GM23248 (cell line): ENCODE results near the gene BRINP2. TPM values are rescaled to one million over a fixed set of nuclear protein-coding genes. Genes with fewer than 3 reads are reported as not detected.

Source experiments
- DNase-seq: peaks from one replicate; pipeline ENCODE4 v3.0.0-alpha.2; 2015
- H2AFZ ChIP-seq: fragments of 200-600 bp; sonication (generic); 2 replicates; pipeline ENCODE4 v1.6.1; 2016; ENCODE audit warnings: antibody characterized with exemption
- H3F3A ChIP-seq: fragments of 200-600 bp; sonication (generic); 2 replicates; pipeline ENCODE4 v1.6.1; 2016; ENCODE audit warnings: mild to moderate bottlenecking, antibody characterized with exemption, mixed run types; ENCODE audit not compliant: insufficient read depth
- H3K27ac ChIP-seq: fragments of 200-600 bp; sonication (generic); 2 replicates; pipeline ENCODE4 v1.5.1; 2016; ENCODE audit warnings: mild to moderate bottlenecking
- H3K27me3 ChIP-seq: fragments of 200-600 bp; sonication (generic); replicated peaks from 2 replicates; pipeline ENCODE4 v1.6.1; 2016; ENCODE audit warnings: mild to moderate bottlenecking; ENCODE audit not compliant: insufficient read depth
- H3K36me3 ChIP-seq: fragments of 200-600 bp; sonication (generic); 2 replicates; pipeline ENCODE4 v1.6.1; 2016; ENCODE audit warnings: low read depth, mild to moderate bottlenecking
- H3K4me1 ChIP-seq: fragments of 200-600 bp; sonication (generic); 2 replicates; pipeline ENCODE4 v1.6.1; 2016; ENCODE audit warnings: mild to moderate bottlenecking; ENCODE audit not compliant: insufficient read depth
- H3K4me2 ChIP-seq: fragments of 200-600 bp; sonication (generic); one replicate; pipeline ENCODE4 v1.6.1; 2016; ENCODE audit warnings: mild to moderate bottlenecking; ENCODE audit not compliant: unreplicated experiment
- H3K4me3 ChIP-seq: fragments of 200-600 bp; sonication (generic); 2 replicates; pipeline ENCODE4 v1.5.1; 2016; ENCODE audit warnings: mild to moderate bottlenecking
- H3K79me2 ChIP-seq: fragments of 200-600 bp; sonication (generic); 2 replicates; pipeline ENCODE4 v1.6.1; 2016; ENCODE audit warnings: mild to moderate bottlenecking; ENCODE audit not compliant: insufficient read depth
- H3K9ac ChIP-seq: fragments of 200-600 bp; sonication (generic); 2 replicates; pipeline ENCODE4 v1.6.1; 2016; ENCODE audit warnings: mild to moderate bottlenecking
- H3K9me2 ChIP-seq: fragments of 200-600 bp; sonication (generic); 2 replicates; pipeline ENCODE4 v1.6.1; 2016; ENCODE audit warnings: mixed run types, mild to moderate bottlenecking, moderate library complexity; ENCODE audit not compliant: insufficient read depth
- H3K9me3 ChIP-seq: fragments of 200-600 bp; sonication (generic); one replicate; pipeline ENCODE4 v1.6.1; 2017; ENCODE audit warnings: low read depth
- H4K20me1 ChIP-seq: fragments of 200-600 bp; sonication (generic); 2 replicates; pipeline ENCODE4 v1.6.0; 2016; ENCODE audit not compliant: insufficient read depth
- EZH2 ChIP-seq: fragments of 200-600 bp; sonication (generic); IDR thresholded peaks from 2 replicates; pipeline ENCODE4 v1.6.1; 2018; ENCODE audit warnings: antibody characterized with exemption, mild to moderate bottlenecking; ENCODE audit not compliant: insufficient read depth, poor library complexity, severe bottlenecking
- EZH2phosphoT487 ChIP-seq: fragments of 200-600 bp; sonication (generic); IDR thresholded peaks from 2 replicates; pipeline ENCODE4 v1.6.1; 2018; ENCODE audit warnings: antibody characterized with exemption, moderate library complexity, mild to moderate bottlenecking, low read depth; ENCODE audit not compliant: insufficient read depth
- WGBS, 2 experiments: methylation state at CpG; one replicate each; pipeline ENCODE4 v1.1.6; 2015 to 2017; ENCODE audit warnings: low lambda C conversion rate in 2 of 2, low coverage in 1 of 2; ENCODE audit errors: missing lambda C conversion rate in 2 of 2; 5-methylcytosine and 5-hydroxymethylcytosine counted together
- in situ Hi-C: fragments of 300-500 bp; cut with MboI; formaldehyde crosslinking; loops from 2 replicates; pipeline ENCODE4 v1.15.0; 2020
- polyA plus RNA-seq: library from polyadenylated mRNA; unstranded; fragments of >200 nt; fragmentation: Nextera tagmentation; extraction: Ambion mirVana; gene quantifications from 2 replicates; pipeline ENCODE4 v1.2.1, GENCODE V29; 2016
- total RNA-seq: library from RNA; depleted of rRNA; stranded (reverse); fragments of >200 nt; shearing (Covaris generic); gene quantifications from 2 replicates; pipeline ENCODE4 v1.2.3, GENCODE V29; 2014

Gene BRINP2
- total and polyA plus RNA-seq, 2 experiments from 2014 or later = 0.06 TPM; not detected in 1

GRCh38 chr1:177249231-177249630 lies 78.5 kb downstream of the BRINP2 start:
- Histone ChIP-seq H3K9ac (no peak overlapping the region), H3K27ac (no peak overlapping the region), H3K4me1 (no peaks in the 10 kb centered on the region), H3K9me2 (no peaks in the 10 kb centered on the region), H3K27me3 (peaks cover 5% of the 10 kb centered on the region; the same call in 1 of the 2 replicates), H3K9me3 (no peaks in the 10 kb centered on the region), H4K20me1 (no peaks in the 10 kb centered on the region), H3K4me3 (no peak overlapping the region), H3K79me2 (no peaks in the 10 kb centered on the region), H3K36me3 (no peaks in the 10 kb centered on the region), H3K4me2 (no peak overlapping the region), H3F3A (no peaks in the 10 kb centered on the region), H2AFZ (no peak overlapping the region)
- TF ChIP-seq EZH2phosphoT487 (no peak), EZH2 (no peak)
- in situ Hi-C loops = no loop called here
- DNase-seq = no peak

- DNase-seq = no peak
- H3K4me3 ChIP-seq = no peak overlapping the region
- H3K9ac ChIP-seq = no peak overlapping the region
- H3K4me2 ChIP-seq = no peak overlapping the region
- no peaks in the 10 kb centered on the region for H3K9me3 ChIP-seq
- no peaks in the 10 kb centered on the region for H4K20me1 ChIP-seq
- no peak overlapping the region for H3K27ac ChIP-seq
- H3K79me2 ChIP-seq = no peaks in the 10 kb centered on the region
- H3K36me3 ChIP-seq = no peaks in the 10 kb centered on the region
- H3K27me3 ChIP-seq = peaks cover 5% of the 10 kb centered on the region; the same call in 1 of the 2 replicates
- no peak overlapping the region for H2AFZ ChIP-seq
- H3K9me2 ChIP-seq = no peaks in the 10 kb centered on the region
- in situ Hi-C loops = no loop called here
- no peaks in the 10 kb centered on the region for H3F3A ChIP-seq
- peaks cover 16% of the 10 kb centered on the region for H3K4me1 ChIP-seq
- TF ChIP-seq EZH2phosphoT487 (no peak), EZH2 (no peak)
Measured at GRCh38 chr1:177252877-177253276, 82.1 kb downstream of the BRINP2 start.

GRCh38 chr1:177255411-177255810 lies 84.7 kb downstream of the BRINP2 start:
- 5 to 17% methylated on average over 1 of the region's 1 CpG for WGBS, 2 experiments
- Histone ChIP-seq H3K9ac (no peak overlapping the region), H3K79me2 (no peaks in the 10 kb centered on the region), H3K4me1 (peaks cover 16% of the 10 kb centered on the region), H3K4me3 (no peak overlapping the region), H3K4me2 (no peak overlapping the region), H3K9me2 (no peaks in the 10 kb centered on the region), H3K36me3 (no peaks in the 10 kb centered on the region), H3K27ac (no peak overlapping the region), H3K27me3 (0 out of 2 replicates have a peak, but pooled peaks cover 5% of the 10 kb centered on the region), H2AFZ (no peak overlapping the region), H3F3A (no peaks in the 10 kb centered on the region), H4K20me1 (no peaks in the 10 kb centered on the region), H3K9me3 (no peaks in the 10 kb centered on the region)
- TF ChIP-seq EZH2phosphoT487 (no peak), EZH2 (no peak)
- peak; percentile 44 for DNase-seq
- in situ Hi-C loops = no loop called here

- peak; percentile 89 for DNase-seq
- no peaks in the 10 kb centered on the region for H3K9me2 ChIP-seq
- H3K27ac ChIP-seq = no peak overlapping the region
- 0 out of 2 replicates have a peak overlapping the region, but pooled peaks have one; percentile 1 for H2AFZ ChIP-seq
- TF ChIP-seq EZH2phosphoT487 = no peak
- no peak for TF ChIP-seq EZH2
- no peaks in the 10 kb centered on the region for H3K9me3 ChIP-seq
- no peaks in the 10 kb centered on the region for H3F3A ChIP-seq
- H4K20me1 ChIP-seq = no peaks in the 10 kb centered on the region
- 30 to 33% methylated on average over 20 of the region's 20 CpGs for WGBS, 2 experiments
- H3K27me3 ChIP-seq = 0 out of 2 replicates have a peak, but pooled peaks cover 5% of the 10 kb centered on the region
- in situ Hi-C loops = no loop called here
- no peak overlapping the region for H3K4me3 ChIP-seq
- peak overlapping the region; percentile 37 for H3K4me2 ChIP-seq
- H3K9ac ChIP-seq = no peak overlapping the region
- no peaks in the 10 kb centered on the region for H3K36me3 ChIP-seq
- H3K4me1 ChIP-seq = peaks cover 16% of the 10 kb centered on the region
- no peaks in the 10 kb centered on the region for H3K79me2 ChIP-seq
Measured at GRCh38 chr1:177256153-177257075, 85.7 kb downstream of the BRINP2 start.
